ENCODE results near the gene PRSS53. TPM values are rescaled to one million over a fixed set of nuclear protein-coding genes. Genes with fewer than 3 reads are reported as not detected.

PRSS53 gene
- total RNA-seq, 1 experiment from 2014 or later = 3.8 TPM

GRCh38 chr16:31135535-31136286 is 47.0 kb upstream of the PRSS53 start, which contains the start of gene PRSS8:
Gene PRSS8 (minus strand): TSS chr16:31135727. CDS start chr16:31135498, 229 bp downstream.
- POLR2A ChIA-PET (ENCODE audit: unreplicated experiment) = interaction anchor here (1.2 kb wide), 1 partner anchor 18 kb away, joined by 3 read pairs; no protein-coding TSS in a partner anchor
- intact Hi-C loops (cut with micrococcal nuclease) = no loop called here
- H3F3A ChIP-seq (ENCODE audit: low read length, unreplicated experiment) = no peaks in the 10 kb centered on the region
- H3K36me3 ChIP-seq (ENCODE audit: low read depth, low read length) = no peaks in the 10 kb centered on the region; the same call in 1 of the 2 replicates
- H3K4me1 ChIP-seq (ENCODE audit: insufficient read depth, low read length) = peaks cover 31% of the 10 kb centered on the region
- CTCF ChIA-PET = no interaction called here
- peak within 1 kb of the TSS; percentile 62 for H3K4me3 ChIP-seq (ENCODE audit: low read length)
- DNase-seq (peak; percentile 54), ATAC-seq (peak; percentile 42)
- no peak for TF ChIP-seq CTCF (conservative IDR thresholded peaks at IDR 0.05; ENCODE audit: low read depth, low read length)
- no peak for TF ChIP-seq EZH2phosphoT487 (IDR thresholded peaks at IDR 0.05; ENCODE audit: borderline replicate concordance, low read length)
- no peak for TF ChIP-seq EZH2 (IDR thresholded peaks at IDR 0.05; ENCODE audit: low read length, unreplicated experiment)
- H3K79me2 ChIP-seq (ENCODE audit: low read length) = no peaks in the 10 kb centered on the region
- peak within 1 kb of the TSS; percentile 72 for H3K4me2 ChIP-seq (ENCODE audit: low read length)
- H4K20me1 ChIP-seq (ENCODE audit: low read length) = no peaks in the 10 kb centered on the region
- no peak within 1 kb of the TSS for H3K27ac ChIP-seq (ENCODE audit: low read length)
- H3K9me3 ChIP-seq (ENCODE audit: low read length) = no peaks in the 10 kb centered on the region
- no peak within 1 kb of the TSS for H2AFZ ChIP-seq (ENCODE audit: low read length)
- no peaks in the 10 kb centered on the region for H3K27me3 ChIP-seq (ENCODE audit: low read length)
- no peaks in the 10 kb centered on the region for H3K9me2 ChIP-seq (replicated peaks; ENCODE audit: low read length)
- peak within 1 kb of the TSS; percentile 23; the same call in 1 of the 2 replicates for H3K9ac ChIP-seq (ENCODE audit: low read length)
- BruUV-seq (replicated peaks) = no TSS peak

- Histone ChIP-seq H3K27ac (ENCODE audit: low read length) (no peak overlapping the region), H3K4me3 (ENCODE audit: low read length) (peak overlapping the region; percentile 62), H3K9me3 (ENCODE audit: low read length) (no peaks in the 10 kb centered on the region), H3K9me2 (replicated peaks; ENCODE audit: low read length) (no peaks in the 10 kb centered on the region), H3K4me1 (ENCODE audit: insufficient read depth, low read length) (peaks cover 37% of the 10 kb centered on the region), H3K4me2 (ENCODE audit: low read length) (peak overlapping the region; percentile 72), H2AFZ (ENCODE audit: low read length) (no peak overlapping the region), H3K9ac (ENCODE audit: low read length) (peak overlapping the region; percentile 23; the same call in 1 of the 2 replicates), H3K79me2 (ENCODE audit: low read length) (no peaks in the 10 kb centered on the region), H3K27me3 (ENCODE audit: low read length) (no peaks in the 10 kb centered on the region), H4K20me1 (ENCODE audit: low read length) (no peaks in the 10 kb centered on the region), H3F3A (ENCODE audit: low read length, unreplicated experiment) (no peaks in the 10 kb centered on the region), H3K36me3 (ENCODE audit: low read depth, low read length) (no peaks in the 10 kb centered on the region; the same call in 1 of the 2 replicates)
- ChIA-PET CTCF (no interaction called here), POLR2A (ENCODE audit: unreplicated experiment) (interaction anchor here (1.2 kb wide), 1 partner anchor 17 kb away, joined by 3 read pairs; no protein-coding TSS in a partner anchor)
- no peak for TF ChIP-seq EZH2 (IDR thresholded peaks at IDR 0.05; ENCODE audit: low read length, unreplicated experiment)
- no peak for TF ChIP-seq CTCF (conservative IDR thresholded peaks at IDR 0.05; ENCODE audit: low read depth, low read length)
- no peak for TF ChIP-seq EZH2phosphoT487 (IDR thresholded peaks at IDR 0.05; ENCODE audit: borderline replicate concordance, low read length)
- DNase-seq (peak; percentile 14), ATAC-seq (no peak)
- BruUV-seq (replicated peaks) = TSS peak; percentile 58
- intact Hi-C loops (cut with micrococcal nuclease) = no loop called here
Measured at GRCh38 chr16:31134625-31135534, 46.1 kb upstream of the PRSS53 start.
